Adrenal gland (tissue), 5 donors: ENCODE measurements around the gene AP4E1.

Source experiments
- CTCF ChIP-seq, 6 experiments: fragments of 450-650 bp in 4 of 6; fragments of 200-600 bp in 2 of 6; sonication (generic) in 1 of 6; IDR thresholded peaks; 1 replicate in 5 of 6; 2 replicates in 1 of 6; pipeline versions ENCODE4 v1.5.1 to v1.8.0; 2016 to 2021; ENCODE audit warnings: antibody characterized with exemption in 6 of 6, mild to moderate bottlenecking in 2 of 6, moderate library complexity in 1 of 6
- POLR2A ChIP-seq, 2 donors: fragments of 450-650 bp; IDR thresholded peaks; one replicate each; pipeline ENCODE4 v1.6.1; 2017; ENCODE audit warnings: antibody characterized with exemption in 2 of 2, mild to moderate bottlenecking in 2 of 2, moderate library complexity in 1 of 2
- donor health status: DM: no; HTN: no; CAD: no.

GRCh38 chr15:50929062-50929461, 20.6 kb downstream of the AP4E1 start:
- no peak for TF ChIP-seq POLR2A (IDR thresholded peaks at IDR 0.05)
- no peak for TF ChIP-seq CTCF (IDR thresholded peaks at IDR 0.05)
